HG03457 (cell line): ENCODE data around the gene BPIFB2.

Source experiments
- ATAC-seq: cut with Tn5 transposase; IDR thresholded peaks from one replicate; pipeline ENCODE4 v1.9.1; 2021; ENCODE audit warnings: moderate number of reproducible peaks; ENCODE audit not compliant: unreplicated experiment

BPIFB2 gene

GRCh38 chr20:32984196-32984595 lies 23.3 kb upstream of the BPIFB2 start:
- no peak for ATAC-seq

GRCh38 chr20:32984631-32985354 lies 22.7 kb upstream of the BPIFB2 start:
- ATAC-seq, result no peak

GRCh38 chr20:32985596-32985995 lies 21.9 kb upstream of the BPIFB2 start:
- no peak for ATAC-seq

GRCh38 chr20:32986331-32986966 lies 21.1 kb upstream of the BPIFB2 start:
- no peak for ATAC-seq

- ATAC-seq, result no peak
Measured at GRCh38 chr20:32987044-32987825, 20.3 kb upstream of the BPIFB2 start.

- no peak for ATAC-seq
Measured at GRCh38 chr20:32988008-32988407, 19.5 kb upstream of the BPIFB2 start.

- ATAC-seq, result no peak
Measured at GRCh38 chr20:32989507-32990283, 17.8 kb upstream of the BPIFB2 start.

GRCh38 chr20:32990426-32990825 lies 17.1 kb upstream of the BPIFB2 start:
- no peak for ATAC-seq

- ATAC-seq, result no peak
Measured at GRCh38 chr20:32991383-32991782, 16.1 kb upstream of the BPIFB2 start.

GRCh38 chr20:32991792-32992641 lies 15.5 kb upstream of the BPIFB2 start:
- no peak for ATAC-seq

GRCh38 chr20:32993496-32994050 lies 13.9 kb upstream of the BPIFB2 start:
- no peak for ATAC-seq

GRCh38 chr20:32995802-32996201 lies 11.7 kb upstream of the BPIFB2 start:
- ATAC-seq, result no peak

GRCh38 chr20:32997431-32997830 lies 10.1 kb upstream of the BPIFB2 start:
- ATAC-seq, result no peak

GRCh38 chr20:32999603-33000250 lies 7.8 kb upstream of the BPIFB2 start:
- ATAC-seq, result no peak

- ATAC-seq, result no peak
Measured at GRCh38 chr20:33000802-33001466, 6.6 kb upstream of the BPIFB2 start.

- ATAC-seq, result no peak
Measured at GRCh38 chr20:33002087-33002808, 5.3 kb upstream of the BPIFB2 start.

- ATAC-seq, result no peak
Measured at GRCh38 chr20:33004141-33004751, 3.3 kb upstream of the BPIFB2 start, which contains the start of gene SUN5. TSS of gene SUN5 (minus strand) at chr20:33004433. CDS start at chr20:33004340, 93 bp downstream.

- no peak for ATAC-seq
Measured at GRCh38 chr20:33005132-33005566, 2.4 kb upstream of the BPIFB2 start.
